Adrenal gland (tissue), 12 donors: ENCODE measurements around the gene AKAP7. TPM values are rescaled to one million over a fixed set of nuclear protein-coding genes. Genes with fewer than 3 reads are reported as not detected.

Experiments
- DNase-seq, 7 donors: peaks; one replicate each; pipeline ENCODE4 v3.0.0-alpha.2; 2019 to 2020
- H3K27ac ChIP-seq, 5 donors: fragments of 200-600 bp; sonication (generic) in 4 of 5; 1 replicate in 3 of 5; 2 replicates in 2 of 5; pipeline versions ENCODE4 v1.5.1 to v1.8.0; 2016 to 2020; ENCODE audit warnings: mild to moderate bottlenecking in 1 of 5
- H3K27me3 ChIP-seq: fragments of 200-600 bp; 2 replicates; pipeline ENCODE4 v1.8.0; 2021
- H3K36me3 ChIP-seq, 2 donors: fragments of 200-600 bp; replicated peaks in 1 of 2; 1 replicate in 1 of 2; 2 replicates in 1 of 2; pipeline versions ENCODE4 v1.5.1 to v1.8.0; 2018 to 2022
- H3K4me1 ChIP-seq, 2 donors: fragments of 200-600 bp; replicated peaks in 1 of 2; 1 replicate in 1 of 2; 2 replicates in 1 of 2; pipeline versions ENCODE4 v1.5.1 to v1.8.0; 2018 to 2021
- H3K4me3 ChIP-seq, 4 donors: fragments of 200-600 bp; sonication (generic) in 3 of 4; one replicate each; pipeline ENCODE4 v1.5.1; 2016 to 2018
- H3K9me3 ChIP-seq, 3 donors: fragments of 200-600 bp; sonication (generic) in 1 of 3; replicated peaks in 1 of 3; 1 replicate in 2 of 3; 2 replicates in 1 of 3; pipeline versions ENCODE4 v1.5.1 to v1.8.0; 2016 to 2021
- POLR2A ChIP-seq, 2 donors: fragments of 450-650 bp; IDR thresholded peaks; one replicate each; pipeline ENCODE4 v1.6.1; 2017; ENCODE audit warnings: antibody characterized with exemption in 2 of 2, mild to moderate bottlenecking in 2 of 2, moderate library complexity in 1 of 2
- WGBS, 4 donors: extraction: QIAGEN DNeasy Blood & Tissue Kit in 2 of 4; methylation state at CpG; one replicate each; pipeline versions ENCODE4 v1.1.5 to v1.1.7; 2013 to 2017; 5-methylcytosine and 5-hydroxymethylcytosine counted together
- intact Hi-C, 2 donors: fragments of 100-400 bp; cut with DNase I; formaldehyde crosslinking; loops; one replicate each; pipeline versions ENCODE4 v1.14.1 to v1.15.0; 2022 to 2023
- polyA plus RNA-seq, 3 donors: library from polyadenylated mRNA; stranded (reverse); fragments of 200-250 nt in 2 of 3; fragments of 350-450 nt in 1 of 3; fragmentation: Illumina TruSeq in 1 of 3; extraction: RNeasy Lipid Tissue Mini Kit (QIAGEN cat#74804) in 1 of 3; gene quantifications; one replicate each; pipeline ENCODE4 v1.2.3, GENCODE V29; 2013 to 2014
- total RNA-seq, 9 donors: library from RNA; depleted of rRNA in 4 of 9; stranded (reverse); fragments of >200 nt in 4 of 9; fragments of 120-200 nt in 1 of 9; fragmentation: NEBNext Ultra II Directional in 1 of 9; extraction: Animal tissue kit (Norgen Biotek cat#: 25700) in 1 of 9; gene quantifications; one replicate each; pipeline versions ENCODE4 v1.1.0 to v1.2.4, GENCODE V29; 2013 to 2023
- TF ChIP-seq, protein P1 (sequence below), 6 experiments: fragments of 450-650 bp in 4 of 6; fragments of 200-600 bp in 2 of 6; sonication (generic) in 1 of 6; IDR thresholded peaks; 1 replicate in 5 of 6; 2 replicates in 1 of 6; pipeline versions ENCODE4 v1.5.1 to v1.8.0; 2016 to 2021; ENCODE audit warnings: antibody characterized with exemption in 6 of 6, mild to moderate bottlenecking in 2 of 6, moderate library complexity in 1 of 6
- donor health status: healthy with polysubstance abuse.
- donor health status: Bipolar disorder and iron deficiency.
- donor health status: DM: yes; HTN: yes; CAD: no.
- donor health status: DM: no; HTN: no; CAD: no.
- donor health status: DM: no; HTN: no; CAD: no.
- donor health status: DM: yes; HTN: yes; CAD: no.

Gene AKAP7
- total and polyA plus RNA-seq, 12 donors, result 36.2 to 165 (median 62.2) TPM

DNA sequence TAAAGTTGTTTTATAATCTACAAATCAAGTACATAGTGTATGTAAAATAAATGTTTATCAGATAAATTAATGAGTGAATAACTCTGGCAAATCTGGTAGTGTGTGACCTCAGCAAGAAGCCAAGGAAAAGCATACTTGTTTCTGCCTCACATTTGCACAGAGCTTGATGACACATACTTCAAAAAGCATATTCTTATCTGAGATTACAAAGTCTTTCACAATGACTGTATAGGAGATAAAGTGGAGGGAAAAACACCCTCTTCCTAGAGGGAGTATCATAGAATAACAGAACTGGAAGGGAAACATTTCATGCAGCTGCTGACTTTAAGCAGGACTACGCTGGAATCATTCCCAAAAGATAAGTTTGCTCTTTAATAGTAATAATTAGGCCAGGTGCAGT is 28.1 kb upstream of the AKAP7 start:
- peak overlapping the region in 1 of 5 donors; percentile 11 for H3K27ac ChIP-seq
- intact Hi-C loops, result no loop called here
- H3K27me3 ChIP-seq, result no peaks in the 10 kb centered on the region
- no peak for TF ChIP-seq POLR2A (IDR thresholded peaks at IDR 0.05)
- TF ChIP-seq, protein P1, sequence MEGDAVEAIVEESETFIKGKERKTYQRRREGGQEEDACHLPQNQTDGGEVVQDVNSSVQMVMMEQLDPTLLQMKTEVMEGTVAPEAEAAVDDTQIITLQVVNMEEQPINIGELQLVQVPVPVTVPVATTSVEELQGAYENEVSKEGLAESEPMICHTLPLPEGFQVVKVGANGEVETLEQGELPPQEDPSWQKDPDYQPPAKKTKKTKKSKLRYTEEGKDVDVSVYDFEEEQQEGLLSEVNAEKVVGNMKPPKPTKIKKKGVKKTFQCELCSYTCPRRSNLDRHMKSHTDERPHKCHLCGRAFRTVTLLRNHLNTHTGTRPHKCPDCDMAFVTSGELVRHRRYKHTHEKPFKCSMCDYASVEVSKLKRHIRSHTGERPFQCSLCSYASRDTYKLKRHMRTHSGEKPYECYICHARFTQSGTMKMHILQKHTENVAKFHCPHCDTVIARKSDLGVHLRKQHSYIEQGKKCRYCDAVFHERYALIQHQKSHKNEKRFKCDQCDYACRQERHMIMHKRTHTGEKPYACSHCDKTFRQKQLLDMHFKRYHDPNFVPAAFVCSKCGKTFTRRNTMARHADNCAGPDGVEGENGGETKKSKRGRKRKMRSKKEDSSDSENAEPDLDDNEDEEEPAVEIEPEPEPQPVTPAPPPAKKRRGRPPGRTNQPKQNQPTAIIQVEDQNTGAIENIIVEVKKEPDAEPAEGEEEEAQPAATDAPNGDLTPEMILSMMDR (IDR thresholded peaks at IDR 0.05), result no peak
- H3K4me1 ChIP-seq, result peaks cover 0 to 7% of the 10 kb centered on the region in 2 donors
- WGBS, 4 donors, result 7 to 42% (median 28%) methylated on average over 1 of the region's 1 CpG
- peak in 4 of 7 donors; percentile 35 to 61 (median 50) for DNase-seq
- no peaks in the 10 kb centered on the region for H3K9me3 ChIP-seq
- no peak overlapping the region for H3K4me3 ChIP-seq
- H3K36me3 ChIP-seq, result no peaks in the 10 kb centered on the region

DNA sequence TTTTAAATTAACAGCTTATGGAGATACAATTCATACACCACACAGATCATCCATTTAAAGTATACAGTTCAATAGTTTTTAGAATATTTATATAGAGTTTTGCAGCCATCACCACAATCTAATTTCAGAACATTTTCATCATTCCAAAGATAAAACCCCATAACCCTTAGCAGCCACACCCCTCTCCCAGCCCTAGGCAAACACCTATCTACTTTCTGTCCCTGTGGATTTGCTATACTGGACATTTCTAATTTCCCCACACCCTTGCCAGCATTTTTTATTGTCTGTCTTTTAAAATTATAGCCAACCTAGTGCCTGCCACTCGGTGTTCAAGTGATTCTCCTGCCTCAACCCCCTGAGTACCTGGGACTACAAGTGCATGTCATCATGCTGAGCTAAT is 23.0 kb upstream of the AKAP7 start:
- no peak overlapping the region for H3K4me3 ChIP-seq
- H3K27ac ChIP-seq, result no peak overlapping the region
- intact Hi-C loops, result no loop called here

DNA sequence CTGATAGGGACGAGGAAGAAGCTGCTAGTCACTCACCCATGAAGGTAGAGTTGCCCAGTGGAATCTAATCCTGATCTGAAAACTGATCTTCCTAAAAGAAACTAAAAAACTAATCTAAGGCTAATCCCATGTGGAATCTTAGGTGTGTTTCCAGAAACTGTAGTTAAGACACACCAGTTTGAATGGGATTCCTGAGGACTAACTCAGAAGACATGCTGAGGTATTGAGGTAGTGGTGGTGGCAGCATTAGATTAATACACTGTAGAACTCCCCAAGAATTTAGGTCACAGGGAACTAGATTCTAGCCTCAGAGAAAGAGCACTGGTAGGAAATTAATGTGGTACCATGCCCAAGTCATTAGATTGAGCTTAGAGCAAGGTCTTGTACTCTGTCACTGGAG is 19.6 kb upstream of the AKAP7 start:
- intact Hi-C loops, result loop anchor here (5.0 kb wide), 1 partner anchor 228 kb away; no protein-coding TSS in a partner anchor
- 89 to 95% (median 93%) methylated on average over 1 of the region's 1 CpG for WGBS, 4 donors
- Histone ChIP-seq H3K27me3 (no peaks in the 10 kb centered on the region), H3K9me3 (no peaks in the 10 kb centered on the region), H3K36me3 (no peaks in the 10 kb centered on the region), H3K27ac (no peak overlapping the region), H3K4me3 (no peak overlapping the region), H3K4me1 (no peaks in the 10 kb centered on the region)
- TF ChIP-seq POLR2A (IDR thresholded peaks at IDR 0.05), result no peak
- TF ChIP-seq, protein P1 (IDR thresholded peaks at IDR 0.05), result no peak
- no peak for DNase-seq

More for the DNA sequence above, 23.0 kb upstream of the AKAP7 start:
- no peaks in the 10 kb centered on the region for H3K36me3 ChIP-seq
- H3K4me1 ChIP-seq, result no peaks in the 10 kb centered on the region
- 69 to 89% (median 74%) methylated on average over 1 of the region's 1 CpG for whole genome bisulfite sequencing, 4 donors
- H3K27me3 ChIP-seq, result no peaks in the 10 kb centered on the region
- TF ChIP-seq, protein P1 (IDR thresholded peaks at IDR 0.05), result no peak
- no peak for TF ChIP-seq POLR2A (IDR thresholded peaks at IDR 0.05)
- no peaks in the 10 kb centered on the region for H3K9me3 ChIP-seq
- DNase-seq, result no peak

DNA sequence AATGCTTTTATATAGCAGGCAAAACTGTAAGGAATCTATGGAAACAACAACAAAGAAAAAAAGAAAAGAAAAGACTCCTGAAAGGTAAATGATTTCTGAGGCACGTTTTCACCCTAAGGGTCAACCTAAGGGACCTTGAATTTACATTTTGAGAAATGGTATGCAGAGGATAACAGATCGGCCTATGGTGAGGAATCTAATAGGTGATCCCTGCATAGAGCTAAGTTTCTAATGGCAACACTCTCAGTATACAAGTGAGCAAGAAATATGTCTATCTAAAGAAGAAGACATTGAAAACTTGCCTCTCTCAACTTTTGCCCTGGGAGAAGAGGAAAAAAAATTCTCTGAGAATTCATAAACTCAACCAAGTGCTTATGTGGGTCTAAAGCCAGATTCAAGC is 18.9 kb upstream of the AKAP7 start:
- DNase-seq, result no peak
- Histone ChIP-seq H3K27ac (no peak overlapping the region), H3K27me3 (no peaks in the 10 kb centered on the region), H3K9me3 (no peaks in the 10 kb centered on the region), H3K4me1 (no peaks in the 10 kb centered on the region), H3K4me3 (no peak overlapping the region), H3K36me3 (no peaks in the 10 kb centered on the region)
- WGBS, 4 donors, result 75 to 90% (median 80%) methylated on average over 2 of the region's 2 CpGs
- TF ChIP-seq POLR2A (IDR thresholded peaks at IDR 0.05), result no peak
- TF ChIP-seq, protein P1 (IDR thresholded peaks at IDR 0.05), result no peak
- intact Hi-C loops, result loop anchor here (5.0 kb wide), 1 partner anchor 229 kb away; no protein-coding TSS in a partner anchor
